ENCODE data around the gene PIAS2. TPM values are rescaled to one million over a fixed set of nuclear protein-coding genes. Genes with fewer than 3 reads are reported as not detected.
"Not testable (repeated sequence)": the region's sequence is repeated elsewhere in the genome, so short reads cannot be mapped to it uniquely, and the experiment has no call there.

The PIAS2 gene
- total RNA-seq, 1 donor from 2014 or later: 29.2 TPM

- intact Hi-C loops (cut with micrococcal nuclease): no loop called here
These were observed 83.4 kb downstream of the PIAS2 start for GRCh38 chr18:46833899-46834298.

DNA sequence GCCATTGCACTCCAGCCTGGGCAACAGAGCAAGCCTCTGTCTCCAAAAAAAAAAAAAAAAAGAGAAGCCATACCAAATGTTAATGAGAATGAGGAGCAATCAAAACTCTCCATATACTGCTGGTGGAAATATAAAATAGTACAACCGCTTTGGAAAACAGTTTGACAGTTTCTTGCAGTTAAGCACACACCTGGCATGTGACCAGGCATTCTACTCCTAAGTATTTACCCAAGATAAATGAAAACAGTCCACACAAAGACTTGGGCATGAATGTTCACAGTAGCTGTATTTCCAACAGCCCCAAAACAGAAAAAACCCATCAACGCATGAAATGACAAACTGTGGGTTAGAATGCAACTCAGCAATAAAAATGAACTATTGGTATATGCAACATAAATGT, 84.5 kb downstream of the PIAS2 start:
- intact Hi-C loops (cut with micrococcal nuclease): no loop called here

GRCh38 chr18:46832422-46832821, 84.9 kb downstream of the PIAS2 start:
- intact Hi-C loops (cut with micrococcal nuclease): not testable (repeated sequence)

- intact Hi-C loops (cut with micrococcal nuclease): no loop called here
These were observed 85.9 kb downstream of the PIAS2 start for GRCh38 chr18:46831434-46831833.

DNA sequence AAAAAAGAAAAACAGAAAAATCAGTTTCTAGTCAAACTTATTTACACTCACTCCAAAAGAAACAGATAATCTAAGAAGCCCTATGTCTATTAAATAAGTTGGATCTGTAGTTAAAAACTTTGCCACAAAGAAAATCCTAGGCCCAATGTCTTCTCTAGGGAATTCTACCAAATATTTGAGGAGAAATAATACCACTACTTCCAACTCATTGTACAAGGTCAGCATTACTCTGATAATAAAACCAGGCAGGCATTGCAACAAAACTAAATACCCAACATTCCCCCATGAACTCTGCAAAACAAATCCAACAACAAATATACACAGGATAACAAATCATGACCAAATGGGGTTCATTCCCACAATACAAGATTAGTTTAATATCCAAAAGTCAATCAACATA, 86.7 kb downstream of the PIAS2 start:
- intact Hi-C loops (cut with micrococcal nuclease): no loop called here

DNA sequence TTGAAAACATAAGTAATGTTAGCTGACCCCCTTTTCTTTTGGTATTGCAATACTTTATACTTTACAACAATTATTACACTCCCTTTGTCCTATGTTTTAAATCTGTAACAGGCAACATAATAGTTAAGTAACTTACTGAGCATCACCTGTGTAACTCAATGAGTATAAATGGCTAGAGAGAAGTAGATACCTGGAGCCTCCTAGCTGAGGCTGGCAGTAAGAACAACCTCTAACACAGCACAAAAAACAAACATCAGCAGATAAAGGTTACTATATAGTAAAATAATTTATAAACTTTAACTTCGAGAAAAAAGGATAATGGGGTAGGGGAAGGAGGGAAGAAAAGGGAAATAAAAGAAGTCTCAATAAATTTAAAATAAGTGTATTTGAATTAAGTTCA, 87.4 kb downstream of the PIAS2 start:
- intact Hi-C loops (cut with micrococcal nuclease): no loop called here

GRCh38 chr18:46829531-46829930, 87.8 kb downstream of the PIAS2 start:
- intact Hi-C loops (cut with micrococcal nuclease): no loop called here

GRCh38 chr18:46821856-46822711, 95.2 kb downstream of the PIAS2 start:
- intact Hi-C loops (cut with micrococcal nuclease): no loop called here

DNA sequence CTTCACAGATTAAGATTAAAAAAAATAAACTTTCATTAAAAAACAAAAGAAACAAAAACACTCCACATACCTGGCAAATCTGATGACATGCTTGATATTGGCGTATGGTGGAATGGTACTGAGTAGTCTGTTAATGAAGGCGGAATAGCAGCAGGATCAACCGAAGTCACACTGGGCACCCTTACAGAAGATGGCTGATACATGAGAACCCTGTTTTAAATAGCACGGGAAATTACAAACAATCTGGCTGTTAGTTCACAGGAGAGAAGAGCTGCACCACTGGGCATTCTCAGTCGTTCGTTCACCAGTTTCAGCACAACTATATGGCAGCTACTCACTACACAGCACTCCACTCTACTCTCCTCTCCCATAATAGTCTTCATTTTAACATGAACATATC, 96.4 kb downstream of the PIAS2 start:
- intact Hi-C loops (cut with micrococcal nuclease): no loop called here

DNA sequence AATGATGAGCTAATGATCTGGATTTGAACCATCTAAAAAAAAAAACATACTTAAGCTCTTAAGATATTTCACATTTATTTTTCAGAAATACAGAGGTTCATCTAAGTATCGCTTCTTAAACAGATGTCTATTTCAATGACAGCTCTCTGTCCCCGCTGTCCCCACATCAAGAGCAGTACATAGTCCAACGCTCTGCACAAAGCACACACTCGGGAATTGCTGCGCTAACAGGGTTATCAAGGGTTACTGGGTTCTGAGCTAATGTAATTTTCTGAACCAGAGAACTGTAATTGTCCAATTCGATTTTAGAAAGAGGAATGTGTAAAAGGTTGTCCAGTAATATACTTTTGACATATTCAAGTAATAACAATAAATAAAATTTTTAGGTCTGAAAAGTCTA, 101.6 kb downstream of the PIAS2 start:
- intact Hi-C loops (cut with micrococcal nuclease): no loop called here

- intact Hi-C loops (cut with micrococcal nuclease): no loop called here
These were observed 102.9 kb downstream of the PIAS2 start for GRCh38 chr18:46814399-46814798.

DNA sequence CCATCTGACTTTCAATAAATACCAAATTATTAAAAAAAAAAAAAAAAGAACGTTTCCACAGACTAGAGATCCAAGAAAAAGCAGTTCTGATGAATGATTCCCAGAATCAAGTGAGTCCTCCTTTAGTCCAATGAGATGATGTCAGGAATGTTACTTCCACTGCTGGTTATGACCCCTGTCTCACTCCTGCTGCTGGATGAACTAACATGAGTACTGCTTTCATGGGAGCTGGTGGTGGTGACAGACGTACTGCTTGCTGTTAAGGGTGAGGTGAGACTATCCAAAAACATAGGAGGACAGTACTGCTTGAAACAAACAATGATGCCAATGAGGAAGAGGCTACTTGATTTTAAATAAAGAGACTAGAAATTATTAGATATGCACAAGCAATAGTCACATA, 105.0 kb downstream of the PIAS2 start:
- intact Hi-C loops (cut with micrococcal nuclease): no loop called here

- intact Hi-C loops (cut with micrococcal nuclease): no loop called here
These were observed 106.8 kb downstream of the PIAS2 start for GRCh38 chr18:46810481-46811000.

DNA sequence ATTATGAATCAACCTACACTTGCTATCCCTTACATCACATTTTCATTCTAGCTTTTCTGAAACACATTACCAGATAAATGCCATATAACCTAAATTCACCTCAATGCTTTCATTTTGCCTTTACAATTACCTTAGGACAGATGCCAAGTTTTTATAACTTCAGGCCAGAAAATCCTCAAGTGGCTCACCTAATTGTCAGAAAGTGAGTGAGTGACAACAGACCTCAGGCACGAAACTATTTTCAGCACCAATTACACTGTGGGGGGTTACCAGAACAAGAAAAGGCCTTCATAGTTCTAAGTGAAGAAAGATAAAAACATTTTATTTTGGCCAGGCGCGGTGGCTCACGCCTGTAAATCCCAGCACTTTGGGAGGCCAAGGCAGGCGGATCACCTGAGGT, 108.2 kb downstream of the PIAS2 start:
- intact Hi-C loops (cut with micrococcal nuclease): no loop called here

DNA sequence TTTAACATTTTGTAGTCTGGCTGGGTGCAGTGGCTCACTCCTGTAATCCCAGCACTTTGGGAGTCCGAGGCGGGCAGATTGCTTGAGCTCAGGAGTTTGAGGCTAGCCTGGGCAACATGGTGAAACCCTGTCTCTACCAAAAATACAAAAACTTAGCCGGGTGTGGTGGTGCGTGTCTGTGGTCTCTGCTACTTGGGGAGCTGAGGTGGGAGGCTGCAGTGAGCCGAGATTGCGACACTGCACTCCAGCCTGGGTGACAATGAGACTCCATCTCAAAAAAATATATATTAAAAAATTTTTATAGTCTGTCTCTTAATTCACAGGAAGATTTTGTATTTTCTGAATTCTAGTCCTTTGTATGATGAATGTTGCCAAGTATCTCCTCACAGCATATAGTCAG, 121.4 kb downstream of the PIAS2 start:
- intact Hi-C loops (cut with micrococcal nuclease): not testable (repeated sequence)

GRCh38 chr18:46794607-46795006, 122.7 kb downstream of the PIAS2 start:
- intact Hi-C loops (cut with micrococcal nuclease): no loop called here

GRCh38 chr18:46793565-46793964, 123.7 kb downstream of the PIAS2 start:
- intact Hi-C loops (cut with micrococcal nuclease): no loop called here

DNA sequence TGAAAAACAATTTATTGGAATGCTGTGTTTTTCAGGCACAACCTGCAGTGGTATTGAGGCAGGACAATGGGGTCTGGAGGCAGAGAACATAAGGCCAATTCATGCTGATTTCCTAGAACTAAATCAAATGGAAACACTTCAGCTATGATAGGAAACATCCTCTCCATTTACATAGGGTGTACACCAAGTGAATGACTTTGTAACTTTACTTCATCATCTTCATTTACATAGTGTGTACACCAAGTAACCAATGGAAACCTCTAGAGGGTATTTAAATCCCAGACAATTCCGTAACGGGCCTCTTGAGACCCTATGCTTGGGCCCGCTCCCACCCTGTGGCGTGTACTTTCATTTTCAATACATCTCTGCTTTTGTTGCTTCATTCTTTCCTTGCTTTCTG, 128.2 kb downstream of the PIAS2 start:
- intact Hi-C loops (cut with micrococcal nuclease): no loop called here

DNA sequence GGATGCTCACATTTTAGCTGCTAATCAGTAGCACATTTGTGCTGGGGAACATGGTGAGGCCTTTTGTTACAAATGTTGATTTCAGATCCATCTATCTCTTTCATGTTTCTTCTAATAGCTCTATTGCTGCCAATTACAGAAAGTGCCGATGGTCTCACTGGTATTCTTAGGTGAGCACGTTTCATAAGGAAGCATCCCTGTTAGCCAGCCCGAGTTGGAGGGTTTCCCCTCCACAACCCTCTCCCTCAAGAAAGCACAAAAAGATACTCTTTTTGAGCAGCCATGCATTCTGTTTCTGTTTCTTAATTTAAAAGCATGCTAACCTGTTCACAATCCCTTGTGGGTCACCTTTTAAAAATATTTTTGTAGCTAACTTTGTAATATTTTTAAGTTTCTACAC, 129.6 kb downstream of the PIAS2 start:
- intact Hi-C loops (cut with micrococcal nuclease): no loop called here

DNA sequence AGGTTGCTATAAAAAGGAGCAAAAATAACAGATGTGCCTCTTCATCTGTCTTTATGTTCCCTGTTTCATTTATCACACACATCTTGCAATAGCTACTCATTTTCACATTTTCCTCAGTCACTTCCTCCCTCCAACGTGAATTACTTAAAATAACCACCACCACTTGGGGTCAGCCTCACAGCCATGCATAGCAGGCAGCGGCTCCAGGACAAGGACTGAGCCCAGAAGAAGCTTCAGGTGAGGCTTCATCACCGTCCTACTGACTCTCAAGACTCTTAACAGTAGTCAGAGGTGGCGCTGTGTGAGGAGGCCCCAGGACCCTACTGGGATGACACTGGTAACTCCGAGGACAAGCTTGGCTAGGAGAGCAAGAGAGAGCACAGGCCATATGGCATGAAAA, 144.9 kb downstream of the PIAS2 start:
- intact Hi-C loops (cut with micrococcal nuclease): no loop called here

- intact Hi-C loops (cut with micrococcal nuclease): no loop called here
These were observed 146.2 kb downstream of the PIAS2 start for GRCh38 chr18:46771141-46771540.

GRCh38 chr18:46770708-46771107, 146.6 kb downstream of the PIAS2 start:
- intact Hi-C loops (cut with micrococcal nuclease): no loop called here

All from T-helper 2 cell treated with Interferon-gamma antibody and Interleukin-4, amounts not matched to agents 100 ng/mL and 5 ng/mL, for 36 hours (primary cell).